Right lung (tissue), 5 donors: Measurements from ENCODE around the gene COL20A1. TPM values are rescaled to one million over a fixed set of nuclear protein-coding genes. Genes with fewer than 3 reads are reported as not detected.
A peak's percentile ranks its signal among the peaks of the same experiment; 100 is the strongest.

Source experiments
- DNase-seq, 2 donors: peaks; one replicate each; pipeline ENCODE4 v3.0.0-alpha.2; 2013
- polyA plus RNA-seq, 5 donors: library from polyadenylated mRNA; unstranded; fragments of 120-200 nt; gene quantifications; one replicate each; pipeline versions ENCODE4 v1.2.1 to v1.2.3, GENCODE V29; 2013; ENCODE audit warnings: inconsistent platforms in 1 of 5, low replicate concordance in 1 of 5; ENCODE audit not compliant: insufficient read length in 5 of 5, insufficient read depth in 1 of 5

Gene COL20A1
- polyA plus RNA-seq, 5 donors, result 0.06 to 0.73 (median 0.31) TPM

DNA sequence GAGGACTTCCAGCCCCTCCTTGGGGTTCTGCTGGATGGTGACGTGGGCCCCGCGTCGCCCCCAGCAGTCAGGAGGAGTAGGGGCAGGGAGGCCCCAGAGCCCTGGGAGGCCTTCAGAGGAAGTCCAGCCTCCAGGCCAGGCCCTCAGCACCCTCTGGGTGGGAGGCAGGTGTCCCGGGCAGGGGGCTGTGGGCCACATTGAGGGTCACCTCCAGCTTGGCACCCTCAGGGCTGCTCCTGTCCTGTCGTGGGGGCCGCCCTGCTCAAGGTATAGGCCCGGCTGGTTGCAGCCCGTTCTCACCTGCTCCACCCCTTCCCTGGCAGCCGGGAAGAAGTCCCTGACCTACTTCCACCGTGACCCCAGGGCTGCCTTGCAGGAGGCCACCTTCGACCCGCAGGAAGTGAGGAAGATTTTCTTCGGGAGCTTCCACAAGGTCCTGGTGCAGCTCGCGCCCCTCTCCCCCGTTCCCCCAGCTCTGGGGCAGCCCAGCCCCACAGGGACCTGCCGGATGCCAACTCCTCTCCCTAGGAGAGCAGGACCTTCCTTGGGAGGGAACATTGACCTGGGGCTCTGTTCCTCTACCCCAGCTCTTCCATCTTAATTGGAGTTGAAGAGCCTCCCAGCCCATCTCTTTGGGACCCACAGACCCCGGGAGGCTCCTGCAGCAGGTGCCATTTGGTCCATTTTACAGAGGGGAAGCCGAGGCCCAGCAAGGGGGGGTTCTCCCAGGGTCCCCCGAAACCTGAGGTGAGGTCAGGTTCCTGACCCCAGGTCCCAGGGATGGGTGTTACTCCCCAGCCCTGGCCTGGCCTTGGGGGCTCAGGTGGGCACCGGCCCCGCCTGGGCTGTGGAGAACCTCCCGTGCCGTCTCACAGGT, 26.4 kb downstream of the COL20A1 start:
- no peak for DNase-seq

DNA sequence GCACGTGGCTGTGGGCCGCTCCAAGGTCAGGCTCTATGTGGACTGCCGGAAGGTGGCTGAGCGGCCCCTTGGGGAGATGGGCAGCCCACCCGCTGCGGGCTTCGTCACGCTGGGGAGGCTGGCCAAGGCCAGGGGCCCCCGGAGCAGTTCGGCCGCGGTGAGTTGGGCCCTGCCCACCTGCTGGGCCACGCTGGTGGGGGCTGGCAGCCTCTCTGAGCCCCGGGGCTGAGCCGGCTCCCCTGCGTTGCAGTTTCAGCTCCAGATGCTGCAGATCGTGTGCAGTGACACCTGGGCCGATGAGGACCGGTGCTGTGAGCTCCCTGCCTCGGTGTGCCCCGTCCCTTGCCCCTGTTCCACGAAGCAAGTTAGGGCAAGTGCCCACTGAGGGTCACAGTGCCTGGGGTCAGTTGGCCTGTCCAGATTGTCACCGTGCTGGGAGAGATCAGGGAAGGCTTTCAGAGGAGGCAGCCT, 27.1 kb downstream of the COL20A1 start:
- no peak for DNase-seq

DNA sequence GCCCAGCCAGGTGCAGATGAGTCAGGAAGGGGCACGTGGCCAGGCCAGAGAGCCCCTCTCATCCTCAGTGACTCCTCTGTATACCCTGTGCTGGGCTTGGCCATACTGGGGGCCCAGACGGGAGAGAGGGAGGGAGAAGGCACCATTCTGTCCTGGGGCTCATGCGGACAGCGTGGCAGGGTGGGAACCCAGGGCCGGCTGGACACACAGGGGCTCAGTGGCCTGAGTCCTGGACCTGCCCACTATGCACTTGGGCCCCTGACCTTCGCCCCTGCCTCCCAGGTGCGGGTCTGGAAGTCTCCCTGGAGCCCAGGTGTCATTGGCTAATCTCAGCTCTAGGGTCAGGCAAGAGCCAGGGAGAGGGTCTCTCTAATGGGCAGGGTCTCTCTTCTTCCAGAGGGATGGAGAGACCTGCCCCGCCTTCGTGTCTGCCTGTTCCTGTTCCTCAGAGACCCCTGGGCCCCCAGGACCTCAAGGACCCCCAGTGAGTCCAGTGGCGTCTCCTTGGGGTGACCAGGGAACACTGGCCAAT, 27.7 kb downstream of the COL20A1 start:
- DNase-seq, result no peak

DNA sequence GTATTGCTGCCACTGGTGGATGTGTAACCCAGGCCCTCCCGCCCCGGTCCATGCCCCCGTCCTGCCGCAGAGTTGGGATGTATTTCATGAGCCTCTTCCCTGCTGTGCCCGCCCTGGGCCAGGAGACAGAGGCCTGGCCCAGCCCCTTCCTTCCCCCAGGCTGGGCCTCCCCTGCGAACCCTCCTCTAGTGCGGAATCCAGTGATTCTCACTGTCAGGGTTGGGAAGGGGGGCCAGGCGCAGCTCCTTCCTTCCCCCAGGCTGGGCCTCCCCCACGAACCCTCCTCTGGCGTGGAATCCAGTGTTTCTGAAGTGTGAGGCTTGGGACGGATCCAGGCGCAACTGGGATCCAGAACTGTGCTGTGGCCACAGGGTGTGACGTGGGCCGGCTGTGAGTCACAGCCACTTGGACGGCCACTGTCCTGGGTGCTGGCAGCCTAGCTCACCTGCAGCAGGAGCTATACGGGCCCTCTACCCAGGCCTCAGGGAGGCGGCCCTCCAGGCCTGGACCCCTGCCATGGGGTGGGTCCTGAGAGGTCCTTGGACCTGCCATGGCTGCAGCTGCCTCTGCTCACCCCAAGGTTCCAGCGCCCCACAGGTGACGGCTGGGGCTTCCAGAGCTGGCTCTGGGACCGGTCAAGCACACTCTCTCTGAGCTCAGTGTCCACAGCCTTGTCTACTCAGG, 28.3 kb downstream of the COL20A1 start:
- peak; percentile 79 to 83 for DNase-seq

DNA sequence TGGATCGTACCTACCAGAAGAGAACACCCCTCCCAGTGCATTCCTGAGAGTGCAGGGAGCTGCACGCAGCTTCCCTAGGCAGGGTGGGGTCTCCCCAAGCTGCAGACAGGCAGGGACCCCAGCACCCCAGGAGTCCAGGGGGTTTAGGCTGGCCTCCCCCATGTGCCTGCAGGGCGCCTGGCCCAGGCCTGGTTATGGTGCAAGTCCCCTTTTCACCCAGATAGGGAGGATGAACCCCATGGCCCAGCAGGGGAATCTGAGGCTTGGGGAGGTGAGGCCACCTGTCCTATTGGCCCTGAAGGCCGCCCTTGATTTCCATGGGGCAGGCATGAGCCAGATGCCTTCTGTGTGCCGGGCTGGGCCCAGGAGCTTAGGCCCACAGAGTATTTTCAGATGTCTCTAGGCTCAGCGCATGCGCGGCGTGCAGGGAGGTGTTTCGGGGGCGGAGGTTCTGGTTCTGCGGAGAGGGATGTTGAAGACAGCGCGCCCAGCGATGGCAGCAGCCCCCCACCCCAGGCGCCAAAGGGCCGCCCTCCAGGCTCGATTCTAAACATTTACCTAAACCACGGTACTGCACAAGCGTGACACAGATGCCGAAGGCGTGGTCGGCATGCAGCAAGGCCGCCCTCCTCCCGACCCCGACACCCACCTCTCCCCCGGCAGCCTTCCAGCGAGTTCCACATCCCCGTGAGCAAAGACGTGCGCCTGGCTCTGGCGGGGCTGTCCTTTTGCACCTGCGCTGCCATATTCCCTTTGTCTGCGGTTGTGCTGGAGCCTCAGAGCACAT, 29.4 kb downstream of the COL20A1 start:
- no peak for DNase-seq

DNA sequence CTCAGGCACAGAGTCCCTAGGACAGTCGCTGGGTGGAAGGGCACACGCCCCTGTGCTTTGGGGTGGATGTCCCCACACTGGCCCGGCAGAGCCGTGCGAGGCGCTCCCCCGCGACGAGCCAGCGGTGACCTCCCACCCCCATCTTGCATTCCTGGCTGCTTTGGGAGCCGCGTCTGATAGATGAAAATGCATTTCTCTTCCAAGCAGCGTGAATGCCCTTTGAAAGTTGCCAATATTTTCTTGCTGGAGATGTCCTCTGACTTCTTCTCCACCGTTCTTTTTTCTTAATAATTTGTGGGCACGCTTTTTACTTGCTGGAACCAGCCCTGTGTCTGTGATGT, 29.9 kb downstream of the COL20A1 start:
- DNase-seq, result no peak

DNA sequence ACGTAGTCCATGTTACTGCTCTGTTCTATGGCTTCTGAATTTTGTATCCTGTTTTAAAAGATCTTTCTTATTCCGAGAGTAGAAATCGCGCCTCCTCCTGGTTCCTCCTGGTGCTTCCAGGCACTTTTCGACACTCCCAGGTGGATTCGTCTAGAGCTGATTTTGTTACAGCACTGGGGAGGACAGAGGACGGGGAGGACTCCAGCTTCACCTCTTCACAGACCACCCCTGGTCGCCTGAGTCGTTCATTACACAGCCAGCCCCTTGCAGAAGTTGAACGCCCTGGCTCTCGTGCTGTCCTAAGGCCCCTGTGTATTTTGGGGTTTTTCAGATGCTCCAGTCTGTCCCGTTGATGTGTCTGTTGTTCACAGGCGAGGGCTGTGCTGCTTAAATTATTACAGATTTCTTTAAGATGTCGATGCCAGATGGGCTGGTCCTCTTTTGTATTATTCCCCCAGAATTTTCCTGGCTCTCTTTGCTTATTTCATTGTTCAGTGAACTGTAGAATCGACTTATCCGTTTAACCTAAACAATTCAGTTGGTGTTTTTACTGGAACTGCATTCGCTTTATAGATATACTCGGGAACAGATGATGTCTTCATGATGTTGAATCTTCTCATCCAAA, 30.5 kb downstream of the COL20A1 start:
- no peak for DNase-seq

DNA sequence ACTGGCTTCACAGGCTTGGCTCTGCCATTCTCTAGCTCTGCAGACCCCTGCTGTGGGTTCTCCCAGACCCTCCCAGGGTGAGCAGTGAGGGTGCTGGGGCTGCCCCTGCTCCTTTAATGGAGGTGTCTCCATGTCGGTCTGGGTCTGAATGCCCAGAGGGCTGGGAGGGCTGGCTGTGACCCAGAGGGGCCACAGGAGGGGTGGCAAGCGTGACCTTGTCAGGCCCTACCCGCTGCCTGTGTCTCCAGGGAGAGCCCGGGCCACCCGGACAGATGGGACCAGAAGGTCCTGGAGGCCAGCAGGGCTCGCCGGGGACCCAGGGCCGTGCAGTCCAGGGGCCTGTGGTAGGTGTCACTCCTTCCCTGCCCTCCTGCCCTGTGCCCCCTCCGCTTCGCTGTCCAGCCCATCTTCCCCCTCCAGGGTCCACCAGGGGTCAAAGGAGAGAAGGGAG, 32.1 kb downstream of the COL20A1 start:
- no peak for DNase-seq

DNA sequence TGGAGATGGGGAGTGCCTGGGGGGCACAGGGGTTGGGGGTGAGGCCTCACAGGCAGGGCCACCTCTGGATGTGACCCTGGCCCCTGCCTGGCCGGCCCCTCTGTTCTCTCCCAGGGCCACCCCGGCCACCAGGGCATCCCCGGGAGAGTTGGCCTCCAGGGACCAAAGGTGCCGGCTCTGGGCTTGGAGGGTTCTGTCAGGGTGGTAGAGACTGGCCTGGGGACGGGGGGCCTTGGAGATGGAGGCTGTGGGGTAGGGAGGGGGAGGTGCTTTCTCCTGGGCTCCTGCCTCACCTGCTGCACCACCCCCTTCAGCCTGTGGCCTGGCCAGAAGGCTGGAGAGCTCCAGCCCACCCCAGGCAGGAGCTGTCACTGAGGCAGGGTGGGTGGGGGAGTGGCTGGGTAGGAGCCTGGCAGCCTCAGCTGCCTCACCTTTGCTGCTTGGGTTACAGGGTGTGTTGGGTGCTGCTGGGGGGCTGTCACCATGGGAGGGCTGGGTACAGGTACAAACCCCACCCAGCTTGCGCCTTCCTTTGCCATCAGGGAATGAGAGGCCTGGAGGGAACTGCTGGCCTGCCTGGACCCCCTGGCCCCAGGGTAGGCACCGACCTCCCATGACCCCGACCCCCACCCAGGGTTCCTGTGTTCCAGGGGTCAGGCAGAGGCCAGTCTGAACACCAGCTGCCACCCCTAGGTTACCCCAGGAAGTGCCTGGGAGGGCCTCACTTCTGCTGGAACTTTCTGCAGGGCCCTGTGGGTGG, 32.7 kb downstream of the COL20A1 start:
- DNase-seq, result no peak

DNA sequence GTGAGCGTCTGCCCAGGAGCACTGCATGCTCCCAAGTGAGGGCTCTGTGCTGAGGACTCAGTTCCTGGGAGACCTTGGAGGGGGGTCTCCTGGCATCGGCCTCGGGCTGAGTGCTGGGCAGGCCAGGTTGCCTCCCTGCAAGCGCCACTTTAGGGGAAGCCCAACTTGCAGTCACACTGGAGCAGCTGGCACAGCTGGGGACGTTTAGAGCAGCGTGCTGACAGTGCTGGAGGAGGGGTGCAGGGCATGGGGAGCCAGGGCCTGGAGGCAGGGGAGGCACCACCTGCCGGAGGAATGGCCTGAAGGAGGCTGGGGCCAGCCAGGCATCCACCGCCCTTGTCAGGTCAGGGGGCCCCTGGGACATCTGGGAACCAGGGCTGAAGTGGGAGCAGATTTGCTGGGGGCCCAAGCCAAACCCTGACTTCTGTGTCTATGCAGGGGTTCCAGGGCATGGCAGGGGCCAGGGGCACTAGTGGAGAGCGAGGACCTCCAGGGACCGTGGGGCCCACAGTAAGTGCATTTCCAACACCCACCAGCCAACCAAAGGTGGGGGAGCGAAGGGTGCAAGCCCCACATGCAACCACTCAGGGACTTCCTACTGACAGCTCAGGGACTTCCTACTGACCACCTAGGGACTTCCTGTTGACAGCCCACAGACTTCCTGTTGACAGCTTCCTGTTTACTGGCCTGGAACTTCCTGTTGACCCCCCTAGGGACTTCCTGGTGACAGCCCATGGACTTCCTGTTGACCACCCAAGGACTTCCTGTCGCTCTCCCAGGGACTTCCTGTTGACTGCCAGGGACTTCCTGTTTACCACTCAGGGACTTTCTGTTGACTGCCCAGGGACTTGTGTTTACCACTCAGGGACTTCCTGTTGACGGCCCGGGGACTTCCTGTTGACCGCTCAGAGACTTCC, 33.6 kb downstream of the COL20A1 start:
- DNase-seq, result no peak

DNA sequence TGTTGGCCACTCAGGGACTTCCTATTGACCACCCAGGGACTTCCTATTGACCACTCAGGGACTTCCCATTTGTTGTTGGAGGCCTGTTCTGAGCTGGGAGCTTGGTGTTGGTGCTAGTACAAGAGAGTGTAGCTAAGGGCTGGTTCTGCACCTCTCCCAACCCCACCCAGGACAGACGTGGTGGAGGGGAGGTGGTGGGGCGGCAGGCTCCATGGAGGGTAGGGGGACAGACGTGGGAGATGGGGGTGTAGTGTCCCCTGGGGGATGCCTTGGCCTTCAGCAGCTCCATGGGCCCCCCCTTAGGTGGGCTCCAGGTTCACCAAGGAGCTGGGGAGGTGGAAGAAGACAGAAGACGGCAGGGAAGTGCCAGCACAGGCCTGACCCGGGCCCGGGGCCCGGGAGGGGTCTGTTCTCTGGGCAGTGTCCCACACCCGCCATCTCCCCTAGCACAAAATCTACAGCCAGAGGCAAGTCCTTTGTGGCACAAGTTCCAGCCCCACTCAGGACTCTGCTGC, 34.3 kb downstream of the COL20A1 start:
- no peak for DNase-seq

DNA sequence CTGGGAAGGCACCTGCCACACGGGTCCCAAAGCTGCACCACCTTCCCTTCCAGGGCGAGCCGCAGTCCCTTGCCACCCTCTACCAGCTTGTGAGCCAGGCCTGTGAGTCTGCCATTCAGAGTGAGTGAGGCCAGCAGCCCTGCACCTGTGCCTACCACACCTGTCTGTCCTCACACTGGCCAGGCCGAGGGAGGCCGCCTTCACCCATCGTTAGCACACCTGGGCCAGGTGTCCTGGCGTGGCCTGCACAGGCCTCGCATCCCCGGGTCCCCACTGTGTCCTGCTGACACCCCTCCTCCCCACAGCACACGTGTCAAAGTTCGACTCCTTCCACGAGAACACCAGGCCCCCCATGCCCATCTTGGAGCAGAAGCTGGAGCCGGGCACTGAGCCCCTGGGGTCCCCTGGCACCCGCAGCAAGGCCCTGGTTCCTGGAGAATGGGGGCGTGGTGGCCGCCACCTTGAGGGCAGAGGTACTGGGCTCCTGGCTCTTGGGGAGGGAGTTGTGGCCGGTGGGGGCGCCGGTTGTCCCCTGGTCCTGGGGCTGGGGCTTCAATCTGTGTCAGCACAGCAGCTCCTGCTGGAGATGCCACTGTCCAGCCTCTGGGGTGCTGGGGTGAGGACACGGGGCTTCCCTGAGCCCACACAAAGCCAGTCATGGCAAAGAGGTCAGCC, 35.2 kb downstream of the COL20A1 start:
- no peak for DNase-seq

DNA sequence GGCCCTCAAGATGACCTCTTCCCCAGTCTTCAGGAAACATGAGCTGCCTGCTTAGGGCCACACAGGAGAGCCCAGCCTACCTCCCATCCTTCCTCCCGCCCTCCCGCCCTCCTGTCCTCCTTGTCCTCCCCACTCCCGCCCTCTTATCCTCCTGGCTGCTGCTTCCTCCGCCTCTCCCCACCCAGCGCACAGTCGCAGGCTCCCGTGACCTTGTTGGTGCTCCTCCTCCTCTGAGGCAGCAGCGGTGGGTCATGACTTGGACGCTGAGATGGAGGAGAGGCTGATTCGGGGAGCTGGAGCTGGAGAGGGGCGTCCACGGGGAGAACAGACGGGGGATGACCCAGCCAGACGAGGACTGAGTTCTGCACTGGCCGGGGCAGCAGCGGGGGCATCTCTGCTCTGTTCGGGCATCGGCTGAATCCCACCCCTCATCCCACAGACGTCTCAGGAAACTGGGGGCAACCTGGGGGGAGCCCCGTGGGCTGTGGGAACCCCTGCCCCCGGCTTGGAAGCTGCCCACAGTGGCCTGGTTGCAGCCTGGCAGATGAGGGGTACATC, 35.8 kb downstream of the COL20A1 start:
- no peak for DNase-seq

DNA sequence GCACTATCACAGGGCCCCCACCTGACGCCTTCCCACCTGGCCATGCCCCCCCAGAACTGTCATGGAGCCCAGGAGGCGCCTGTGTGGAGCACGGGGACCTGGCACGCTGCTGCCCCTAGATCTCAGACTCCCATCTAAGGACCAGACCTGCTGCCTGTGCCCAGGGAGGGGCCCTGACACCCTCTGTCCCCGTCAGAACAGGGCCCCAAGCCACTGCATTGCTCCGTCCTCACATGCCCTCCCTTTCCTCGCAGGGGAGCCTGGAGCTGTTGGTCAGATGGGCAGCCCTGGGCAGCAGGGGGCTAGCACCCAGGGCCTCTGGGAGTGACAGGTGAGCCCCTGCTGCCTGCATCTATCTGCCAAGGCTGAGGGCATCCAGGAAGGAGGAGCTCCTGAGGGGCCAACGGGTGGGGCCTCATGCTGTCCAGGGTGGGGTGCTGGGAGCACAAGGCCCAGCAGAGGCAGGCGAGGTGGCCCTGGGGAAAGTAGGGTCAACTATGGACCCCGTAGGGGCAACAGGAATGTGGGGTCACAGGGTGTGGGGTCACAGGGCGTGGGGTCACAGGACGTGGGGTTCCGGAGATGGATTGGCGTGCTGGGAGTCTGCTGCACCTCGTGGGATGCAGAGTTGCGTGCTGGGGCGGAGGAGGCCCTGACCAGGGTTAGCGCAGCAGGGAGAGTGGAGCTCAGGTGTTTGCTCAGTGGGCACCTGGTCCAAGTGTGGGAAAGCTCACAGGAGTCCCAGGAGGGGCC, 36.5 kb downstream of the COL20A1 start:
- no peak for DNase-seq

DNA sequence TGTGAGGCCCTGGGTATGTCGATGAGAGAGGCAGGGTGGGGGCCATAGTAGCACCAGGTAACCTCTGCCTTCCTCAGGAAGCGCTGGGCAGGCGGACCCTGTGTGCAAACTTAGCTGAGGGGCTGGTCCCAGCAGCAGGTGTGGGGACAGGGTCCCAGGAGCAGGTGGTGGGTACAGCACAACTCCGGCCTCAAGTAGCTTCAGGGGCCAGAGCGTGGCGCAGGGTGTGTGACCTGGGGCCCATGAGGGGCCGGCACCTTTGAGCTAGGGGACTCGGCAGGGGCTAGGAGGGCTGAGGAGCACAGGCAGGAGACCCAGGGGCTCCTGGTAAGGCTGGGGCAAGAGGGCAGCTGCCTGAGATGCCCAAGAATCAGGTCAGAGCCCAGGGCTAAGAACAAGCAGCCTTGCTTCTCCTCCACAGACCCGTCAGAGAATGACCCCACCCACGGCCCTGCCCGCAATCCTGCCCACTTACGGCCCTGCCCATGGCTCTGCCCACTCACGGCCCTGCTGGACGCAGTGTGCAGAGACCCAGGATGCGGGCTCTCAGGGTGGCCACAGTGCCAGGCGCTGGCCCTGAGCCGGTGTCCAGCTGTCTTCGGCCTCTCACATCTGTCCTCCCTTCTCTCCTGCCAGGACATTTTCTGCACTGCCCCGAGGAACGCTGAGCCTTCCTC, 37.2 kb downstream of the COL20A1 start:
- no peak for DNase-seq

DNA sequence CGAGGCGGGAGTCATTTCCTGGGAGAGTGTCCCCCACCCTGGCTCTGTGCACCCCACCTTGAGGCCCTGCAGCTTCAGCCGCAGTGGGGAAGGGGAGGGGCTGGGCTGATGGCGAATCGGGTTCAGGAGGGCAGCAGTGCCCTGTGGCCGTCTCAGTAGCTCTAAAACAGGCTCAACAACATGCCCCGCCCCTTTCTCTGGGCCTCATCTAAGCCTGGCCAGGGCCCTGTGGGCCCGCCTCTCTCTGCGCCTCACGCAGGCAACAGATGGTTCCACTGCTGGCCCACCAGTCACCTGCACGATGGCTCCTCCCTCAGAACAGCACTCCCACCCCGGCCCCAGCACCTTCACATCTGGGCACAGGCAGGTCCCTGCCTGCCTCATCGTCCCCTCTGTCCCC, 38.0 kb downstream of the COL20A1 start:
- no peak for DNase-seq

DNA sequence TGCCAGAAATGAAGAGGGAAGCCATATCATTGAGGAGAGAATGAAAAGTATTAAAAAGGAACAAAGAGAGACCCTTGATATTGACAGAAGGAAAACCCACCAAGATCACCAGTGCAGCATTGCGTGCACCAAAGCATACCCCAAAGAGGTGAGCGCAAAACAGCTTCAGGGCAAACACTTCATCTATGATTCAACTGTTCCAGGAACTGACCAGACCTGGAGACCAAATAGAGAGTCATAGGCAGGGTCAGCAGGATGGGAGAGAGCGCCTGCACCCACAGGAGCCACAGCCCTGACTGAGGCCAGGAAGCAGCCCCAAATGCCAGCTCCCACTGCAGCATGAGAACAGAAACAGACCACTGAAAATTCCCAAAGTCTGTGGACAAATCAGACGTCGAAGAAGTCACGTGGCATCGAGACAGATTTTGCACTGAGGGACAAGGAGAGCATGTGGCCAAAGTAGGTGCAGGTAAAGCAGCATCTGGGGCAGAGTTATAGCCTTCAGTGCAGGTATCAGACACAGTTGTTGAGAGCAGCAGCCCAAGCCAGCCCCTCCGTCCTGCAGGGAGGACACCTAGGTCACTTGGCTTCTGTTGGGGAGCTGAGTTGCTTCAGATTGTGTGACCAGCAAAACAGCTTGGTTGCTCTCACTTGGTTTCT, 38.9 kb downstream of the COL20A1 start:
- no peak for DNase-seq
